A549 (cell line): ENCODE results near the gene ANKRA2.

ENCODE experiments used
- CTCF ChIP-seq: fragments of >200 bp; sonication (Bioruptor Twin); formaldehyde crosslinking; IDR thresholded peaks from 3 replicates; pipeline ENCODE4 v1.5.1; 2016
- EP300 ChIP-seq, 2 experiments: fragments of >200 bp; sonication (Bioruptor Twin); formaldehyde crosslinking; IDR thresholded peaks; 2 replicates in 1 of 2; 3 replicates in 1 of 2; pipeline ENCODE4 v1.6.1; 2016 to 2017
- POLR2A ChIP-seq: IDR thresholded peaks from 2 replicates; pipeline ENCODE4 v1.6.1; 2012; ENCODE audit warnings: mild to moderate bottlenecking, low read length
- POLR2AphosphoS2 ChIP-seq: conservative IDR thresholded peaks from 2 replicates; pipeline ENCODE4 v1.6.1; 2012; ENCODE audit warnings: low read length, improper control_type of control experiment, inconsistent platforms
- SREBF2 ChIP-seq: fragments of 450-650 bp; IDR thresholded peaks from 2 replicates; pipeline ENCODE4 v1.6.1; 2014; ENCODE audit warnings: mild to moderate bottlenecking, moderate library complexity
- ZC3H11A ChIP-seq: fragments of 450-650 bp; IDR thresholded peaks from 2 replicates; pipeline ENCODE4 v1.6.1; 2014; ENCODE audit warnings: antibody characterized with exemption, mild to moderate bottlenecking
- TF ChIP-seq, protein P1 (sequence below): fragments of 200-600 bp; sonication (generic); IDR thresholded peaks from 2 replicates; pipeline ENCODE4 v1.6.1; 2016; ENCODE audit warnings: antibody characterized with exemption, mild to moderate bottlenecking, moderate library complexity

DNA sequence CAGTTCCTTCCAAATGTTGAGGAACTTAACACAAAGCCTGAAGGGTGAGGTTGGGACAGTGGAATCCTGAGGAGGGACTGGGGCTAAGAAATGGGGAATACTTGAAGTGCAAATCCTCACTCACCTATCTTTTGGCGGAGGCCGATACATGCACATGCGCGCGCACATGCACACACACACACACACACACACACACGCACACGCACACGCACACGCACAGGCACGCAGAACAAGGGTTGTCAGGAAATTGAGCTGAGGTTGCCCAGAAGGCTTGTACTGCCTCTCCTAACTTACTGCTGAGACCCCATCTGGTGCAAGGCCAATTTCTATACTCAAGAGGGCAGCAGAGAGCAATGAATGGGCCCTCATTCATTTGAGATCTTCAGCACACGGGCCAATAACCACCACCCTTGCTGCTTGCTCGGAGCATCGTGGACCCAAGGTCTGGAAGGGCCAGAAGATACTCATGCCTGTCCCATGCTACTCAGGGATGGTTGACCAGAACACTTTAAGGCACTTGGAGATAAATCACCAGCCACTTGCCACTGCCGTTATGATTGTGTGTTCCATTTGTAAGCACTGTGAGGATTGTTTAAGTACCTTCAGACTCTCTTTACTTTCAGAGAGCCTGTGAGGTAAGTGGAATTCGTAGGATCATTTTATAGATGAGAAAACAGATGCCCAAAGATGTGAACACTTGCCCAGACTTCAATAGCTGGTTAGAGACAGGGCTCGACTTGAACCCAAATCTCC lies 45.7 kb downstream of the ANKRA2 start:
- peak; percentile 81 for TF ChIP-seq CTCF
- no peak for TF ChIP-seq ZC3H11A
- TF ChIP-seq SREBF2: no peak
- TF ChIP-seq, protein P1, sequence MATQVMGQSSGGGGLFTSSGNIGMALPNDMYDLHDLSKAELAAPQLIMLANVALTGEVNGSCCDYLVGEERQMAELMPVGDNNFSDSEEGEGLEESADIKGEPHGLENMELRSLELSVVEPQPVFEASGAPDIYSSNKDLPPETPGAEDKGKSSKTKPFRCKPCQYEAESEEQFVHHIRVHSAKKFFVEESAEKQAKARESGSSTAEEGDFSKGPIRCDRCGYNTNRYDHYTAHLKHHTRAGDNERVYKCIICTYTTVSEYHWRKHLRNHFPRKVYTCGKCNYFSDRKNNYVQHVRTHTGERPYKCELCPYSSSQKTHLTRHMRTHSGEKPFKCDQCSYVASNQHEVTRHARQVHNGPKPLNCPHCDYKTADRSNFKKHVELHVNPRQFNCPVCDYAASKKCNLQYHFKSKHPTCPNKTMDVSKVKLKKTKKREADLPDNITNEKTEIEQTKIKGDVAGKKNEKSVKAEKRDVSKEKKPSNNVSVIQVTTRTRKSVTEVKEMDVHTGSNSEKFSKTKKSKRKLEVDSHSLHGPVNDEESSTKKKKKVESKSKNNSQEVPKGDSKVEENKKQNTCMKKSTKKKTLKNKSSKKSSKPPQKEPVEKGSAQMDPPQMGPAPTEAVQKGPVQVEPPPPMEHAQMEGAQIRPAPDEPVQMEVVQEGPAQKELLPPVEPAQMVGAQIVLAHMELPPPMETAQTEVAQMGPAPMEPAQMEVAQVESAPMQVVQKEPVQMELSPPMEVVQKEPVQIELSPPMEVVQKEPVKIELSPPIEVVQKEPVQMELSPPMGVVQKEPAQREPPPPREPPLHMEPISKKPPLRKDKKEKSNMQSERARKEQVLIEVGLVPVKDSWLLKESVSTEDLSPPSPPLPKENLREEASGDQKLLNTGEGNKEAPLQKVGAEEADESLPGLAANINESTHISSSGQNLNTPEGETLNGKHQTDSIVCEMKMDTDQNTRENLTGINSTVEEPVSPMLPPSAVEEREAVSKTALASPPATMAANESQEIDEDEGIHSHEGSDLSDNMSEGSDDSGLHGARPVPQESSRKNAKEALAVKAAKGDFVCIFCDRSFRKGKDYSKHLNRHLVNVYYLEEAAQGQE: no peak
- no peak for TF ChIP-seq EP300 (IDR thresholded peaks at IDR 0.05)
- no peak for TF ChIP-seq POLR2A
- no peak for TF ChIP-seq POLR2AphosphoS2
